HepG2 (cell line): ENCODE measurements around the gene ZNF277. TPM values are rescaled to one million over a fixed set of nuclear protein-coding genes. Genes with fewer than 3 reads are reported as not detected.

Experiments used
- ATAC-seq: fragments of 200-7000 bp; cut with Tn5 transposase; 3 replicates; pipeline ENCODE4 v1.9.1; 2020; ENCODE audit warnings: mild to moderate bottlenecking, moderate library complexity
- BruUV-seq: library from RNA; stranded (reverse); fragments of 400-500 nt; replicated peaks from 2 replicates; lab custom pipeline; 2021; lab: Mats Ljungman, UMichigan
- CTCF ChIA-PET: fragments of 300-600 bp; formaldehyde crosslinking; extraction: SDS; loops from one replicate; lab custom pipeline; 2021; ENCODE audit warnings: low total read pairs, inconsistent platforms, low intra/inter-chr PET ratio; lab: Yijun Ruan, JAX
- POLR2A ChIA-PET: fragments of 350-600 bp; sonication (Branson Sonifier 250); formaldehyde crosslinking; loops from one replicate; lab custom pipeline; 2020; ENCODE audit warnings: antibody characterized with exemption, inconsistent platforms; lab: Yijun Ruan, JAX
- DNase-seq: peaks from one replicate; pipeline ENCODE4 v3.0.0-alpha.2; 2015; ENCODE audit warnings: low spot score
- FAIRE-seq: peaks from 3 replicates; lab custom pipeline; 2011; peaks lifted over from hg19 to GRCh38; lab: Jason Lieb, UNC
- H2AFZ ChIP-seq: one replicate; pipeline ENCODE4 v1.6.1; 2011; ENCODE audit warnings: low read length, inconsistent platforms
- H3K27ac ChIP-seq: fragments of 300-600 bp; 3 replicates; pipeline ENCODE4 v1.8.0; 2011; ENCODE audit warnings: mixed run types, mild to moderate bottlenecking, mixed read lengths, low read length, inconsistent platforms; ENCODE audit not compliant: insufficient read depth; ENCODE audit errors: extremely low read length
- H3K27me3 ChIP-seq, 2 experiments: fragments of 200-600 bp in 1 of 2; 2 replicates in 1 of 2; 3 replicates in 1 of 2; pipeline versions ENCODE4 v1.6.0 to v1.8.0; 2011; ENCODE audit warnings: low read length in 2 of 2, mild to moderate bottlenecking in 2 of 2, moderate library complexity in 2 of 2, inconsistent platforms in 1 of 2; ENCODE audit not compliant: insufficient read depth in 2 of 2, control insufficient read depth in 1 of 2
- H3K36me3 ChIP-seq, 2 experiments: fragments of 200-600 bp in 1 of 2; replicated peaks in 1 of 2; 2 replicates in 1 of 2; 3 replicates in 1 of 2; pipeline versions ENCODE4 v1.5.1 to v1.8.0; 2011; ENCODE audit warnings: low read length in 2 of 2, inconsistent platforms in 1 of 2; ENCODE audit not compliant: insufficient read depth in 2 of 2, control insufficient read depth in 1 of 2
- H3K4me1 ChIP-seq: 2 replicates; pipeline ENCODE4 v1.5.1; 2012; ENCODE audit warnings: low read length, inconsistent platforms; ENCODE audit not compliant: insufficient read depth
- H3K4me2 ChIP-seq: 2 replicates; pipeline ENCODE4 v1.6.0; 2011; ENCODE audit warnings: low read depth, low read length, inconsistent platforms
- H3K4me3 ChIP-seq, 3 experiments: fragments of 200-600 bp in 1 of 3; sonication (generic), shearing (Covaris generic) in 1 of 3; replicated peaks in 1 of 3; 2 replicates each; pipeline ENCODE4 v1.5.1; 2011 to 2016; ENCODE audit warnings: low read length in 3 of 3, inconsistent platforms in 2 of 3, low read depth in 2 of 3, mild to moderate bottlenecking in 2 of 3, control low read depth in 1 of 3, mixed read lengths in 1 of 3; ENCODE audit not compliant: insufficient read depth in 1 of 3
- H3K79me2 ChIP-seq: one replicate; pipeline ENCODE4 v1.6.1; 2011; ENCODE audit warnings: low read length, inconsistent platforms; ENCODE audit not compliant: insufficient read depth
- H3K9ac ChIP-seq: 2 replicates; pipeline ENCODE4 v1.6.0; 2011; ENCODE audit warnings: mild to moderate bottlenecking, low read depth, low read length, inconsistent platforms; ENCODE audit not compliant: insufficient read depth
- H3K9me3 ChIP-seq: 2 replicates; pipeline ENCODE4 v1.5.1; 2012; ENCODE audit warnings: mild to moderate bottlenecking, low read length
- H4K20me1 ChIP-seq: 2 replicates; pipeline ENCODE4 v1.6.0; 2011; ENCODE audit warnings: inconsistent platforms, mild to moderate bottlenecking, low read length, moderate library complexity; ENCODE audit not compliant: insufficient read depth
- ELK4 ChIP-seq: sonication (generic); formaldehyde crosslinking; IDR thresholded peaks from 2 replicates; pipeline ENCODE4 v1.9.0; 2021; ENCODE audit warnings: missing genetic modification reagents, borderline replicate concordance
- MAFF ChIP-seq: IDR thresholded peaks from 2 replicates; pipeline ENCODE4 v1.6.1; 2011; ENCODE audit warnings: low read depth, low read length, improper control_type of control experiment
- MAFK ChIP-seq, 2 experiments: IDR thresholded peaks in 1 of 2; conservative IDR thresholded peaks in 1 of 2; 2 replicates each; pipeline ENCODE4 v1.6.1; 2011; ENCODE audit warnings: improper control_type of control experiment in 2 of 2, low read length in 2 of 2
- RARG ChIP-seq: sonication (generic); formaldehyde crosslinking; IDR thresholded peaks from 2 replicates; pipeline ENCODE4 v1.4.0; 2020; ENCODE audit warnings: low read depth, mild to moderate bottlenecking, missing genetic modification reagents
- ZNF570 ChIP-seq: sonication (generic); formaldehyde crosslinking; IDR thresholded peaks from 2 replicates; pipeline ENCODE4 v1.4.0; 2020; ENCODE audit warnings: mild to moderate bottlenecking, missing genetic modification reagents, borderline replicate concordance
- WGBS: methylation state at CpG from one replicate; pipeline ENCODE4 v1.1.6; 2017; ENCODE audit warnings: low lambda C conversion rate; 5-methylcytosine and 5-hydroxymethylcytosine counted together
- in situ Hi-C: cut with HindIII; loops from 2 replicates; pipeline ENCODE4 v1.10.0; 2017; ENCODE audit warnings: low pct_unique_long_range_greater_than_20kb; ENCODE audit not compliant: extremely low pct_ligation_motif_present
- intact Hi-C: fragments of 100-400 bp; cut with micrococcal nuclease; formaldehyde crosslinking; loops from one replicate; pipeline ENCODE4 v1.10.0; 2022; ENCODE audit not compliant: unreplicated experiment
- polyA plus RNA-seq, 8 experiments: library from polyadenylated mRNA; depleted of rRNA in 3 of 8; stranded (reverse) in 7 of 8; unstranded in 1 of 8; fragments of >200 nt; fragmentation: Illumina TruSeq in 4 of 8; extraction: Trizol in 4 of 8; gene quantifications; 2 replicates each; pipeline versions ENCODE4 v1.2.1 to v1.2.3, GENCODE V29; 2011 to 2016; ENCODE audit warnings: low read depth in 4 of 8, missing spikeins in 1 of 8, mixed read lengths in 1 of 8; ENCODE audit not compliant: insufficient read depth in 1 of 8
- total RNA-seq, 5 experiments: library from RNA; depleted of rRNA; stranded (reverse); fragments of >200 nt; fragmentation: Illumina TruSeq; extraction: Trizol; gene quantifications; 2 replicates each; pipeline ENCODE4 v1.2.3, GENCODE V29; 2016; ENCODE audit warnings: low read depth in 1 of 5
- TF ChIP-seq, protein P1 (sequence below): sonication (generic); formaldehyde crosslinking; IDR thresholded peaks from 2 replicates; pipeline ENCODE4 v1.4.0; 2020; ENCODE audit warnings: missing genetic modification reagents, borderline replicate concordance

Gene ZNF277
- total and polyA plus RNA-seq, 2 of the 13 experiments (the other 11 are each of a cell fraction or from before 2014, with no cell fraction given) = 29.1 to 30.1 TPM

- no TSS peak for BruUV-seq
- H3K4me1 ChIP-seq = peaks cover 9% of the 10 kb centered on the region; the same call in 1 of the 2 replicates
- DNase-seq = no peak
- H3K79me2 ChIP-seq = peaks cover 4% of the 10 kb centered on the region
- ChIA-PET POLR2A (no interaction called here), CTCF (no interaction called here)
- H3K27me3 ChIP-seq = no peaks in the 10 kb centered on the region
- no peak overlapping the region for H2AFZ ChIP-seq
- peak; percentile 88 for TF ChIP-seq MAFF
- TF ChIP-seq MAFK (conservative IDR thresholded peaks at IDR 0.05 in 1 of 2, IDR thresholded peaks at IDR 0.05 in 1 of 2; ENCODE audit: low read length in 2 of 2) = peak; percentile 91 to 94
- TF ChIP-seq ELK4 = no peak
- no peak for ATAC-seq
- no peaks in the 10 kb centered on the region for H3K36me3 ChIP-seq
- H3K27ac ChIP-seq = no peak overlapping the region
- no peak overlapping the region for H3K9ac ChIP-seq
- no peaks in the 10 kb centered on the region for H3K9me3 ChIP-seq
- in situ Hi-C loops = no loop called here
- H3K4me3 ChIP-seq = no peak overlapping the region
- H3K4me2 ChIP-seq = no peak overlapping the region
- intact Hi-C loops = no loop called here
- no peaks in the 10 kb centered on the region for H4K20me1 ChIP-seq
- no peak for FAIRE-seq
Observed at GRCh38 chr7:112263519-112263918, 57.0 kb downstream of the ZNF277 start.

DNA sequence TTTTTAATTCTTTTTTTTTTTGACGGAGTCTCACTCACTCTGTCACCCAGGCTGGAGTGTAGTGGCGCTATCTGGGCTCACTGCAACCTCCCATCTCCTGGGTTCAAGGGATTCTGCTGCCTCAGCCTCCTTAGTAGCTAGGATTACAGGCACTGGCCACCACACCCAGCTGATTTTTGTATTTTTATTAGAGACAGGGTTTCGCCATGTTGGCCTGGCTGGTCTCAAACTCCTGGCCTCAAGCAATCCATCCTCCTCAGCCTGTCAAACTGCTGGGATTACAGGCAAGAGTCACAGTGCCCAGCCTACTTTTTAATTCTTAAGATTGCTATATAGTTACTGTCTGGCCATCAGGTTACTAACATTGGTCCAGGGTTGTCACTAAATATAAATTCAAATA, 59.6 kb downstream of the ZNF277 start:
- H3K79me2 ChIP-seq = peaks cover 4% of the 10 kb centered on the region
- H3K4me1 ChIP-seq = peaks cover 10% of the 10 kb centered on the region; the same call in 1 of the 2 replicates
- WGBS = 96% methylated on average over 3 of the region's 3 CpGs
- no peak for FAIRE-seq
- ATAC-seq = no peak
- no peak for DNase-seq
- TF ChIP-seq RARG (CRISPR knock-in tag) (no peak), ZNF570 (CRISPR knock-in tag) (no peak)
- TF ChIP-seq, protein P1, sequence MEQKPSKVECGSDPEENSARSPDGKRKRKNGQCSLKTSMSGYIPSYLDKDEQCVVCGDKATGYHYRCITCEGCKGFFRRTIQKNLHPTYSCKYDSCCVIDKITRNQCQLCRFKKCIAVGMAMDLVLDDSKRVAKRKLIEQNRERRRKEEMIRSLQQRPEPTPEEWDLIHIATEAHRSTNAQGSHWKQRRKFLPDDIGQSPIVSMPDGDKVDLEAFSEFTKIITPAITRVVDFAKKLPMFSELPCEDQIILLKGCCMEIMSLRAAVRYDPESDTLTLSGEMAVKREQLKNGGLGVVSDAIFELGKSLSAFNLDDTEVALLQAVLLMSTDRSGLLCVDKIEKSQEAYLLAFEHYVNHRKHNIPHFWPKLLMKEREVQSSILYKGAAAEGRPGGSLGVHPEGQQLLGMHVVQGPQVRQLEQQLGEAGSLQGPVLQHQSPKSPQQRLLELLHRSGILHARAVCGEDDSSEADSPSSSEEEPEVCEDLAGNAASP (CRISPR knock-in tag) = no peak
- H3K4me2 ChIP-seq = no peak overlapping the region
- H3K9me3 ChIP-seq = no peaks in the 10 kb centered on the region
- no peak overlapping the region for H3K9ac ChIP-seq
- no TSS peak for BruUV-seq
- in situ Hi-C loops = no loop called here
- intact Hi-C loops = no loop called here
- no peak overlapping the region for H3K27ac ChIP-seq
- ChIA-PET POLR2A (no interaction called here), CTCF (no interaction called here)
- H3K36me3 ChIP-seq = no peaks in the 10 kb centered on the region
- no peak overlapping the region for H2AFZ ChIP-seq
- no peaks in the 10 kb centered on the region for H3K27me3 ChIP-seq
- H4K20me1 ChIP-seq = no peaks in the 10 kb centered on the region
- no peak overlapping the region for H3K4me3 ChIP-seq
